Trophoblast cell (in vitro differentiated cells and primary cell): ENCODE data around the gene TNNC1.

Experiments used
- DNase-seq, 2 donors: peaks; one replicate each; pipeline ENCODE4 v3.0.0-alpha.2; 2016
- H2AFZ ChIP-seq: 2 replicates; pipeline ENCODE4 v1.6.1; 2013; ENCODE audit warnings: low read length, moderate library complexity, mild to moderate bottlenecking; ENCODE audit not compliant: insufficient read depth, poor library complexity
- H2AK5ac ChIP-seq: 2 replicates; pipeline ENCODE4 v1.6.1; 2013; ENCODE audit warnings: mild to moderate bottlenecking, low read length
- H2BK120ac ChIP-seq: 2 replicates; pipeline ENCODE4 v1.6.1; 2013; ENCODE audit warnings: low read length, mild to moderate bottlenecking, moderate library complexity; ENCODE audit not compliant: insufficient read depth, poor library complexity
- H2BK12ac ChIP-seq: 2 replicates; pipeline ENCODE4 v1.6.1; 2013; ENCODE audit warnings: mild to moderate bottlenecking, low read length, moderate library complexity
- H2BK5ac ChIP-seq: 2 replicates; pipeline ENCODE4 v1.6.1; 2013; ENCODE audit warnings: low read length, low read depth, moderate library complexity, mild to moderate bottlenecking; ENCODE audit not compliant: poor library complexity
- H3K14ac ChIP-seq: 2 replicates; pipeline ENCODE4 v1.6.1; 2013; ENCODE audit warnings: mild to moderate bottlenecking, low read length
- H3K18ac ChIP-seq: 2 replicates; pipeline ENCODE4 v1.6.1; 2013; ENCODE audit warnings: mild to moderate bottlenecking, low read length
- H3K23ac ChIP-seq: 2 replicates; pipeline ENCODE4 v1.6.1; 2013; ENCODE audit warnings: low read length
- H3K27ac ChIP-seq: 2 replicates; pipeline ENCODE4 v1.5.1; 2013; ENCODE audit warnings: low read depth, mild to moderate bottlenecking, inconsistent platforms, low read length, moderate library complexity
- H3K27me3 ChIP-seq: 2 replicates; pipeline ENCODE4 v1.6.1; 2013; ENCODE audit warnings: inconsistent platforms, mild to moderate bottlenecking, low read length, moderate library complexity; ENCODE audit not compliant: insufficient read depth
- H3K36me3 ChIP-seq, 2 experiments: 1 replicate in 1 of 2; 2 replicates in 1 of 2; pipeline ENCODE4 v1.6.1; 2013; ENCODE audit warnings: low read length in 2 of 2, mild to moderate bottlenecking in 2 of 2, moderate library complexity in 1 of 2; ENCODE audit not compliant: insufficient read depth in 2 of 2, control insufficient read depth in 1 of 2
- H3K4ac ChIP-seq: 2 replicates; pipeline ENCODE4 v1.6.1; 2013; ENCODE audit warnings: low read depth, mild to moderate bottlenecking, low read length, moderate library complexity
- H3K4me1 ChIP-seq, 2 experiments: 1 replicate in 1 of 2; 2 replicates in 1 of 2; pipeline ENCODE4 v1.6.1; 2013; ENCODE audit warnings: low read length in 2 of 2, mild to moderate bottlenecking in 2 of 2, moderate library complexity in 1 of 2; ENCODE audit not compliant: insufficient read depth in 2 of 2, control insufficient read depth in 1 of 2
- H3K4me2 ChIP-seq: 2 replicates; pipeline ENCODE4 v1.6.1; 2013; ENCODE audit warnings: inconsistent platforms, mild to moderate bottlenecking, low read length, moderate library complexity
- H3K4me3 ChIP-seq: 2 replicates; pipeline ENCODE4 v1.5.1; 2013; ENCODE audit warnings: mild to moderate bottlenecking, low read depth, low read length, inconsistent platforms
- H3K79me1 ChIP-seq: one replicate; pipeline ENCODE4 v1.6.1; 2013; ENCODE audit warnings: low read length
- H3K79me2 ChIP-seq: 2 replicates; pipeline ENCODE4 v1.6.1; 2013; ENCODE audit warnings: low read length, mild to moderate bottlenecking; ENCODE audit not compliant: control insufficient read depth, insufficient read depth, poor library complexity
- H3K9ac ChIP-seq: 2 replicates; pipeline ENCODE4 v1.6.1; 2013; ENCODE audit warnings: mild to moderate bottlenecking, low read length
- H3K9me3 ChIP-seq: 2 replicates; pipeline ENCODE4 v1.6.1; 2013; ENCODE audit warnings: low read depth, mild to moderate bottlenecking, control low read depth, inconsistent platforms, low read length; ENCODE audit not compliant: insufficient read depth
- H4K12ac ChIP-seq: 2 replicates; pipeline ENCODE4 v1.6.1; 2013; ENCODE audit warnings: low read depth, mild to moderate bottlenecking, low read length, moderate library complexity
- H4K8ac ChIP-seq: 2 replicates; pipeline ENCODE4 v1.6.1; 2013; ENCODE audit warnings: low read depth, mild to moderate bottlenecking, low read length, moderate library complexity
- H4K91ac ChIP-seq: one replicate; pipeline ENCODE4 v1.6.1; 2013; ENCODE audit warnings: low read depth, mild to moderate bottlenecking, low read length, moderate library complexity
- WGBS: extraction: QIAGEN DNeasy Blood & Tissue Kit; methylation state at CpG from one replicate; pipeline ENCODE4 v1.1.7; 2013; ENCODE audit warnings: missing lambda C conversion rate; ENCODE audit not compliant: insufficient read length, insufficient coverage; ENCODE audit errors: extremely low coverage; 5-methylcytosine and 5-hydroxymethylcytosine counted together

Gene TNNC1

DNA sequence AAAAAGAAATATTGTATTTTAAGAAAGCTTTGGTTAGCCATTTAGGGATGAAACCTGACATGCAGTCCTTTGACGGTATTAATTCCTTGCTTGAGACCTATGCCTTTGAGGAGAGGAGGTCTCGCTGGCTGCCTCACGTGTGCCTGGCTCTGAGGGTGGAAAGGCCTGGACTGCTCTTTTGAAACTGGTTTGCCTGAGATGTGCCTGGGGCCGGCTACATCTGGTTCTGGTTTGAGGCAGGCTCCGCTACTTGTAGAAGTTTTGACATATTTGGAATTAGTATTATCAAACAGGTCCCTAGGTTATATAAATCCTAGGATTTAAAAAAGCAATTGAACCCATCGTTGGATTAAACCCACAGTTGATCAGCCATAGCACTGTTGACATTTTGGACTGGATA, 8.0 kb upstream of the TNNC1 start:
- Histone ChIP-seq H3K4me3 (no peak overlapping the region), H2AFZ (no peak overlapping the region), H2BK12ac (no peak overlapping the region), H4K91ac (no peak overlapping the region), H3K14ac (no peak overlapping the region), H3K36me3 (peaks cover 45 to 48% of the 10 kb centered on the region in 2 experiments), H2AK5ac (no peak overlapping the region), H3K79me1 (no peaks in the 10 kb centered on the region), H3K4ac (no peak overlapping the region), H2BK5ac (no peak overlapping the region), H4K12ac (no peak overlapping the region), H3K9ac (no peak overlapping the region), H3K23ac (no peak overlapping the region), H3K9me3 (no peaks in the 10 kb centered on the region), H3K4me1 (peaks cover 4 to 5% of the 10 kb centered on the region in 2 experiments), H3K4me2 (no peak overlapping the region), H3K27ac (no peak overlapping the region), H4K8ac (no peak overlapping the region), H3K18ac (no peak overlapping the region), H3K27me3 (no peaks in the 10 kb centered on the region), H2BK120ac (no peak overlapping the region), H3K79me2 (no peaks in the 10 kb centered on the region)
- WGBS = no CpG with 5 or more reads among the region's 6 CpGs
- DNase-seq = no peak

DNA sequence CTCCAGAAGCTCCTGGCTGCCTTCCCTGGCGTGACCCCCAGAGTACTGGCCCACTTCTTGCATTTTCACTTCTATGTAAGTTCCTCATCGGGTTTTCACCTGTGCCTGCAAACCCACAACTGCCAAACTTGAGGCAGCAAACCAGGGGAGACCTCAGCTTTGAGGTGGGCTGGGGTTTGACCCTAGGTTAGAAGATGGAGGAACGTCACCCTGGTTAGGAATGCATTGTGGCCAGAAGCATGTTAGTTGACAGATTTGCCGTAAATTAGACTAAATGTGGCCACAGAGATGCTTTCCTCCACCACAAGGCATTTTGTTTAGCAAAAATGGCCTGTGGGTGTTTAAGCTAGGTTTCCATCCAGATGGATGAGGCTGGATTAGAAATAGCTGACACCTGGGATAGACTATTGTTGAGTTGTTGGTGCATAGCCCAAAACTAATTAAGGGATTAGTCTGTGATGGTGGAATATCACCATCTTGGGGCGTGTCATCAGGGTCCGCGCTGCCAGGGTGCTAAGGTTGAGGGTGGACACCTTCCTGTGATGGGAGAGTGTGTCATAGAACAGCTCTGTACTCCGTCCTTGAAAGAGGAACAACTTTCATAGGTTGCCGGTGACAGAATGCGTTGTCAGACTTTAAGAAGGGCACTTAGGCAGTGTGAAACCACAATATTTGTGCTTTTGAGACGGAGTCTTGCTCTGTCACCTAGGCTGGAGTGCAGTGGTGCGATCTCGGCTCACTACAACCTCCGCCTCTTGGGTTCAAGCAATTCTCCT, 5.1 kb upstream of the TNNC1 start:
- H2AFZ ChIP-seq = no peak overlapping the region
- H4K8ac ChIP-seq = no peak overlapping the region
- H2BK120ac ChIP-seq = no peak overlapping the region
- no peak overlapping the region for H3K4ac ChIP-seq
- no peak overlapping the region for H4K91ac ChIP-seq
- H2AK5ac ChIP-seq = no peak overlapping the region
- peaks cover 21 to 22% of the 10 kb centered on the region in 2 experiments for H3K4me1 ChIP-seq
- H3K36me3 ChIP-seq = peaks cover 27 to 34% of the 10 kb centered on the region in 2 experiments
- peaks cover 9% of the 10 kb centered on the region for H3K79me1 ChIP-seq
- H3K27me3 ChIP-seq = no peaks in the 10 kb centered on the region
- H2BK5ac ChIP-seq = no peak overlapping the region
- H3K9ac ChIP-seq = no peak overlapping the region
- H3K23ac ChIP-seq = no peak overlapping the region
- H3K18ac ChIP-seq = no peak overlapping the region
- peaks cover 12% of the 10 kb centered on the region for H3K79me2 ChIP-seq
- no peak overlapping the region for H2BK12ac ChIP-seq
- no peak overlapping the region for H4K12ac ChIP-seq
- H3K4me3 ChIP-seq = no peak overlapping the region
- no peak overlapping the region for H3K4me2 ChIP-seq
- DNase-seq = no peak
- no peak overlapping the region for H3K27ac ChIP-seq
- H3K14ac ChIP-seq = no peak overlapping the region
- WGBS = no CpG with 5 or more reads among the region's 14 CpGs
- no peaks in the 10 kb centered on the region for H3K9me3 ChIP-seq

DNA sequence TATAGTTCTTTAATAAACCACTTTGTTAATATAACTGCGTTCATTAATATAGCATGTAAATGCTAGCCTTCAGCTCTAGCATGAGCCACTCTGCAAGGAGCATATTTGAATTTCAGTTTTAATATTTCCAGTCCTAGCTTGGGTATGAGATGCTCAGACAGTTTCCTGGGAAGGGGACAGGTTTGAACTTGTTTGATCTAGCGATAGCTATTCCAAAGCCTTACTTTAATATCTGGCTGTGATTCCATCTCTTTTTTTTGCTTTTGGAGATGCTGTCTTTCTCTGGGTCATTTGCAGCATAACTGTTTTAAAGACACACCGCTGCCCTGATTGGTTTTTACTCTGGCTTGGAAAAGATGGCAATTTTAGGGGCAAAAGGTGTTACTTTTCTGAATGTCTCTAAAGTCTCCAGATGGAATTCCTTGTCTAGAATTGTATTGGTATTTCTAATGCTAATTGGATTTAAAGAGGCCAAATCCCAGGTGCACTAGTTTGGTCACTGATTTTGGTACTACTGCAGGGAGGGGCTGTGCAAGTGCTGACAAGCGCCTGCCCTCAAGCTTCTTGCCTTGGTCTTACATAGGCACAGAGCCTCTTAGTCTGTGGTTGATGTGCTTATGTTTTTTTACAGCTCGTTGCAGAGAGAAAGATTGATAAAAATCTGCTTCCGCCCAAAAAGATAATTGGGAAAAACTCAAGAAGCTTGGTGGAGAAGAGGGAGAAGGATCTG, 4.4 kb upstream of the TNNC1 start:
- no peak overlapping the region for H3K14ac ChIP-seq
- H4K8ac ChIP-seq = no peak overlapping the region
- DNase-seq = no peak
- H3K23ac ChIP-seq = no peak overlapping the region
- peaks cover 24 to 34% of the 10 kb centered on the region in 2 experiments for H3K36me3 ChIP-seq
- no peak overlapping the region for H3K27ac ChIP-seq
- H2BK12ac ChIP-seq = no peak overlapping the region
- H3K4ac ChIP-seq = no peak overlapping the region
- no peak overlapping the region for H2AK5ac ChIP-seq
- no peak overlapping the region for H3K4me2 ChIP-seq
- no peak overlapping the region for H2BK120ac ChIP-seq
- H3K9me3 ChIP-seq = no peaks in the 10 kb centered on the region
- H3K79me2 ChIP-seq = peaks cover 12% of the 10 kb centered on the region
- H3K4me1 ChIP-seq = peaks cover 27 to 28% of the 10 kb centered on the region in 2 experiments
- H3K18ac ChIP-seq = no peak overlapping the region
- no peak overlapping the region for H4K12ac ChIP-seq
- no peak overlapping the region for H3K4me3 ChIP-seq
- H3K9ac ChIP-seq = no peak overlapping the region
- H2AFZ ChIP-seq = no peak overlapping the region
- H3K79me1 ChIP-seq = peaks cover 9% of the 10 kb centered on the region
- H3K27me3 ChIP-seq = no peaks in the 10 kb centered on the region
- no CpG with 5 or more reads among the region's 6 CpGs for WGBS
- no peak overlapping the region for H2BK5ac ChIP-seq
- no peak overlapping the region for H4K91ac ChIP-seq

DNA sequence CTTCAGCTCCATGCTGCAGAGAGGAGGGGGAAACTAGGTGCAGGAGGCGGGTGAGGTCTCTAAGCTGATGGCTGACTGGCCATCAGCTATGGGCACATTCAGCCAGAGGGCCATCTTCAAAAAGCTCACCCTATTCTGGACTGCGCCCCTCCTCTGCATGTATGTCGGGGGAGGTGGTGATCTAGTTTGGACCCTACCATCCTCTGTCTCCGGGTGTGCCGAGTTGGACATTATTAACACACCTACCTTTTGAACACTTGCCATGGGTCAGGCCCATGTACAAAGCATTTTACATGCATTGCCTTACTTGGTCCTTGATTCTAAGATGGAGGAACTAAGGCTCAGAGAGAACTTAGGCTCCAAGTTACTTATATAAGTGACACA, 3.0 kb upstream of the TNNC1 start:
- Histone ChIP-seq H3K4me1 (peaks cover 27 to 28% of the 10 kb centered on the region in 2 experiments), H3K9ac (no peak overlapping the region), H3K79me1 (peaks cover 9% of the 10 kb centered on the region), H4K12ac (no peak overlapping the region), H2BK12ac (no peak overlapping the region), H2AFZ (no peak overlapping the region), H3K4me3 (peak overlapping the region; percentile 93), H3K9me3 (no peaks in the 10 kb centered on the region), H3K27me3 (no peaks in the 10 kb centered on the region), H4K8ac (peak overlapping the region; percentile 5), H2AK5ac (no peak overlapping the region), H3K79me2 (peaks cover 12% of the 10 kb centered on the region), H2BK5ac (no peak overlapping the region), H3K18ac (no peak overlapping the region), H3K27ac (no peak overlapping the region), H3K4me2 (peak overlapping the region; percentile 90), H3K14ac (peak overlapping the region; percentile 40), H3K23ac (no peak overlapping the region), H3K36me3 (peaks cover 22 to 30% of the 10 kb centered on the region in 2 experiments), H2BK120ac (no peak overlapping the region), H3K4ac (peak overlapping the region; percentile 8), H4K91ac (peak overlapping the region; percentile 90)
- WGBS = no CpG with 5 or more reads among the region's 5 CpGs
- no peak for DNase-seq
